Measurements from ENCODE around the gene PRDM16.

Gene PRDM16

DNA sequence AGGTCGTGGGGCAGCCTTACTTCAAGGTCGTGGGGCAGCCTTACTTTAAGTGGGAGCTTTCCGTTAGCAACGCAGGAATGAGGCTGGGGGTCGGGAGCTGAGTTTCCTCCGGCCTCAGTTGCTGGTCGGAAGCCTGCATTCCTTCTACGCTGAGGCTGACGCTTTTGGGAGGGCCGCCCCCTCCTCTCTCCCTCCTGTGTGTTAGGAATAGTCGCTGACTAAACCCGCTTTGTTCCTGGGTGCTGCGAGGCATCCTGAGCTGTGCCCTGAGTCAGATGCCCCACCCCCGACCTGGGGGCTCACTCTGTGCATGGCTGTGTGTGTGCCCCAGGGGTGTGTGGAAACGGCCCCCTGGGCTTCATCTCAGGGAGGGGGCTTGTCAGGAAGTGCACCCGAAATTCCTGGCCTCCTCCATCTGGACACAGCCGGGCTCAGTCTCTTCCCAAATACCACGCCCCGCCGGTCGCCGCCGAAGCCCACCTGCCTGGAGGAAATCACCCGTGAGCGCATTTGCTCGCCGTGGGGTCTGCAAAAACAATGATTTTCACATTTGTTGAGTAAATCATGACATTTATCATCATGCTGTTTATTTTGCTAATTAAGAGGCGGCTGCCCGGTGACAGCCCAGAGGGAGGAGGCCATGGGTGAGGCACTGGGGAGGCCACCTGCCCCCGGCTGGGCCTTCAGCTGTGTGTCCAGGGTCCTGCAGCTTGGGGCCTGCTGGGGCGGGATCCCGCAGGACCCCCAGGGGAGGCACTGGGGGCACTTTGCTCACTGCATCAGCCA, 121.4 kb downstream of the PRDM16 start:
- no peak for DNase-seq

DNA sequence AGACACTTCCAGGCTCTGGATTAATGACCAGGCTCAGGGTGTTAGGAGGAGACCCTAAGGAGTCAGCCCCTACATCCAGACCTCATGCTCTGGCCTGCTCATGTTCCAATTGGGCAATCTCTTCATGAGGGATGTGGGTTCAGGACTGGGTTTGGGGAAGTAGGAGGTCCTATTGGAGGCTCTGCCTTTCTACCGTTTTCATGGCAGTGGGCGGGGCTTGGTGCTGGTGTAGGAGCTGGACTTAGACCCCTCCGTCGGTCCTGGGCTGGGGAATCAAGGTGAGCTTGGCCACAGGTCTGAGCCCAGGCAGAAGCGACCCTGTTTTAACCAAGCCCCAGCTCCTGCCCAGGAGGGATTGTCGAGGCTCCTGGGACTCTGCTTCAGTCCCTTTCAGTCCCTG, 123.4 kb downstream of the PRDM16 start:
- DNase-seq = no peak

DNA sequence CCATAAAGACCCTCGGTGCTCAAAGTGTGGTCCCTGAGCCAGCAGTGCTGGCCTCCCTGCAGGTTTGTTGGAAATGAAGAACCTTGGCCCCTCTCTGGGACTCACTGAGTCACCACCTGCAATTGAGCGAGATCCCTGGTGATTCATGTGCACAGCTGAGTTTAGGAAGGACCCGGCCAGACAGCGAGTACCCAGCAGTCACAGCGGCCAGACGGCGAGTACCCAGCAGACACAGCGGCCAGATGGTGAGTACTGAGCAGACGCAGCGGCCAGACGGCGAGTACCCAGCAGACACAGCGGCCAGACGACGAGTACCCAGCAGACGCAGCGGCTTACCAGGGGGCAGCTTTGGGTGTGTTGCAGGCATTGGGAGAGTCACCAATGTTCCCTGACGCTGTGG, 123.8 kb downstream of the PRDM16 start:
- DNase-seq = no peak

DNA sequence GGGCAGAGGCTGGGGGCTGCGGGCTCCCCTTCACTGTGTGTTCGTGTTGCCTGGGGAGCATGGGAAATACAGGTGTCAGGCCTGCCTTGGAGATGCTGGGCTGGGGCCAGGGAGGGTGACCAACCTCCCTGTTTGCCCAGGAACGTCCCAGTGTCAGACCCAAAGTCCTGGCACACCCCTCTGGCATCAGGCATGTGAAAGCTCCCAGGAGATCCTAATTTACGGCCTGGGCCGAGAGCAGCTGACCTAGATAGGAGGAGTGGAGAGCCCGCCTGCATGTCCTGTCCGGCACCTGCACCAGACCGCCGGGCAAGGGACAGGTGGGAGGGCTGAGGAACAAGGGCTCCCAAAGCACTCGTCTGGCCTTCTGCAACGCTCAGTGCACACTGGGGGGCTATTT, 124.8 kb downstream of the PRDM16 start:
- no peak for DNase-seq

DNA sequence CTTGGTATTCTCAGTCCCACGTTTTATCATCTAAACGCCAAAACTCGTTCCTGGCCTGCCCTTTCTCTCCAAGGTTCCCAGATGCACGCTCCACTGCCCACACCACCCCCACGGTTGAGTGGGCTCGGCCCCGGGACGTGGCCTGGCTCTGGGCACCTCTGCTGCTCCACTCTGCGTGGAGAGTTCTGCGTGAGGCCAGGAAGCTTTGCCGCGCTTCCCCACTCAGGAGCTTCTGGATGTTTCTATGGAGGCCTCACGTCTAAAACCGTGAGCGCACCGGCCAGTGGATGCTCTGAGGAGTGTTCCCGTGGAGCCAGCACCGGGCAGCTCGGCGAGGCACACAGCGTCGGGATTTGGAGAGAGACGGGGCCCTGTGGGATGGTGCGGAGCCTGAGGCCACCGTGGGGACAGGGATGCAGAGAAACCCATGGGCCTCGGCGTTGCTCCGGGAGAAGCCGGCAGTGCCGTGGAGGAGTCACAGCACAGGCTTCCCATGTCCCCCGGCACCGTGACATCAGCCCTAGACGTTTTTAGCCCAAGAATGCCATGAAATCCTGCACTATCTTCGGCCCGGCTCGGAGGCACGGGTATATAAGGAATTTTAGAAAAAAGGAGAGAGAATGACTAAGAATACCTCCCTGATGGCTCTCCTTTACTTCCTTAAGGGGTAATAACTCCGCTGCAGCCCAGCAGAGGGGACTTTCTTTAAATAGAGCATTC, 125.9 kb downstream of the PRDM16 start:
- DNase-seq = no peak

DNA sequence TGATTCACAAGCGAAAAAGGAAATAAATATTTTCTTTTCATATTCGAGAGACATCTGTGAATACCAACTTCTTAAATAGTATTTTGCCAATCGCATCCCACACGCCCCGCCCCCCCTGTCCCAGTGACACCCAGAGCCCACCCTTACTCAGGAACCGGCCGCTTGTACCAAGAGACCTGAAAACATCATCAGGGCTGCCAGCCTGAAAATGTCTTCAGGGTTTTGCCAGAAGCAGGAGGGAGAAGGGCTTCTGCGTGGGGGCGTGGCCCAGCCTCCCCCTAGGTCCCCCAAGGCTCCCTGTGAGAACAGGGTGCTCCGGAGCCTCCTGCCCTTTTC, 126.4 kb downstream of the PRDM16 start:
- DNase-seq = no peak

DNA sequence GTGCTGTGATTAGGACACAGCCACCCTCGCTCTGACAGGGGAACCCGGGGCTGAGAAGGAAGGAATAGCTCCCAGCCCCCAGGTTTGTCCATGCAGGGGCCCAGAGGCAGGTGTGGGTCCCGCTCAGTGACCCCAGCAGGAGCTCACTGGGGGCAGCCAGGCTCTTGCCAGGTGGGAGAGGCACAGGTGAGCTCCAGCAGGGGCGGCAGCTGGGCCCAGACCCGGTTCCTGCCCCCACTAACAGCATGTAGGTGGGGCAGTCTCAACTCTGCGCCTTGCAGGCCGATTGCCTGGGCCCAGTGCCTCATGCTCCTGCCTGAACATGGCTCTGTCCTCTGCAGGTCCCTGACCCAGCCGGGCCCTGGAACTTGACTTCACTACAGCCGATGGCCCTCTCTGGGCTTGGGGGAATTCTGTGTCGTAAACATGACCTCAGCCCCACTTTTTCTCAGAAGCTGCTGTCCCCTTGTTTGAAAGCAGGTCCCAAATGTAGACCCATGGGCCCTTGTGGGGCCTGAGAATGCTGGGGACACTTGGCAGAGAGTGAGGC, 127.0 kb downstream of the PRDM16 start:
- no peak for DNase-seq

DNA sequence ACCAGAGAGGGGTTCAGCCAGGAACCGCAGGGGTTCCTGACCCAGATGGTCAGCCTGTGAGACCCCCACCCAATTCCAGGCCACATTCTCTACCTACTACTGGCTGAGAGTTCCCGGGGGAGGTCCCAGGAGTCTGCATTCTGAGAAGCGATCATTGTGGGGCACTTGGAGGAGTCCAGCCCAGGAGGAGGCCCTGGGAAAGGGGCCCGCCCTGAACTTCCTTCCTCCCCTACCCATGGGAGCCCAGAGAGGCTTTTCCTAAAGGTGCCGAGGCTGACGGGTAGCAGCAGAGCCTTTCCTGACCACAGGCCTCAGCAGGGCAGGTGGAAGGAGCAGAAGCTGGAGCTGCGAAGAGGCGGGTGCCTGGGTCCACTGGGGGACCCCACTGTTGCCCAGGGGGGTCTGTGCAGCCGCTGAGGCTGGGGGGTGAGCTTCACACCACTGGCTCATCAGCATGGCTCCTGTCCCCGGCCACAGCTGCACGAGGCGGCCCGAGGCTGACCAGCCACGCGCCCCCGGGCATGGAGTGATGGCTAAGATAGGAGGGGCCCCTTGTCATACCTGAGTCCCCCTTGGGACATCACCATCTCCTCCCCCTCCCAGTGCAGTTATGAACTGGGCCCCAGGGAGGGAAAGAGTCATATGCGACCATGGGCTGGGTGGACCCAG, 127.7 kb downstream of the PRDM16 start:
- no peak for DNase-seq

DNA sequence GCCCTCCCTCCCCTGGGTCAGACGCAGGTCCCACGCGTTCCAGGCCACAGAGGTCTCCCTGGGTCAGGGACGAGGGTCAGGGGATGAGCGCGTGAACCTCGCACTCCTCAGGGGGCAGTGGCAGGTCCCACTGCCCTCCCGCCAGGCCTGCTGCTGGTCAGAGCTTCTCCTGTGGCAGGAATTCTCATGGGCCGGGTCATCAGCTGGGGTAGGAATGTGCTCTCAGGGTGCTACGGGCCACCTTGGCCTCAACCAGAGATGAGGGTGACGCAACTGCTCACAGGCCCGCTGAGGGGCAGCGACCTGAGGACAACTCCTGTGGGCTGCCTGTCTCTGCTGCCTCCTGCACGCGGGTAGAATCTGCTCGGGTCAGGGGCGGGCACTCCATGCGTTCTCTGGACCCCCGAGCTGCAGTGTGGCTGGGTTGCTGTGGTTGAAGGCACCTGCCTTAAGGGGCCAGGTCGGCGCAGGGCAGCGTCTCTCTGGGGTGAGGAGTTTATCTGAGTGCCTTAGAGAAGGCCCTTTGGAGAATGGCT, 128.8 kb downstream of the PRDM16 start:
- DNase-seq = no peak

DNA sequence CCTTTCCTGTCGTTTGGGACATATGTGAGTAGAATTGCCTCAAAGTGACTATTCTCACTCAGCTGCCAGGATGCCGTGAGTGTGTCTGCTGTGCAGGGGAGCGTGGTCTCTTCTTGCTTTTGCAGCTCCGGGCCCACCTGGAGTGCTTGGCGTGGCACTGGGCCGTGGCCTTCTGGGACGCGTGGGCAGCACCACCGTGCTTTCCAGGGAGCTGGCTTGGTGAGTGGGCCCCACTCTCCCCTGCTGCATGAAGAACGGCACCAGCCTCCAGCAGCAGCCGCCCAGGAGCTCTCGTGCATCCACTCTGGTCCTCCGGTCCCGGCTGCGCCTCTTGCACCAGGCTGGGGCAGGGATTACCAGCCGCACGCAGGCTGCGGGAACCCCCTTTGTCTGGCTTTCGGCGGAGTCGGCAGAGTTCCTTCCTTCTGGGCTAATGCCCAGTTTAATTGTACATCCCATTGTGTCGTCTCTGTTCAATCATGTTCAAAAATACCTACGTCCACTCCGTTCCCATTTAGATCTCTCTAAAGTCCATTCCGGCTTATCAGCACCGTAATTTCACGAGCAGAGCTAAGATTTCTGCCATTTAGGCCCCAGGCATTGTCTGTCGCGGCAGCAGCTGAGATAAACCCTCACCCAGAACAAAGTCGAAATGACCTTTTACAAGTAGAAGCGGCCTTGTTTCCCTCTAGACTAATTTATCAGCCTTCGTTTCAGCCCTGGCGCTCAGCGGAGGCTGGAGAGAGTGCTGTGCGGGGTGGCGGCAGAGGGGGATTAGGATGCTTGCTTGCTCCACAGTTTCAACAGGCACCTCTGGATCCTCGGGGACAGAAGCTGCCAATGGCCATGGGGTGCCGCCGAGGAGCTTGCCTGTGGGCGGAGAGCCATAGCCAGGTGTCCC, 129.6 kb downstream of the PRDM16 start:
- no peak for DNase-seq

DNA sequence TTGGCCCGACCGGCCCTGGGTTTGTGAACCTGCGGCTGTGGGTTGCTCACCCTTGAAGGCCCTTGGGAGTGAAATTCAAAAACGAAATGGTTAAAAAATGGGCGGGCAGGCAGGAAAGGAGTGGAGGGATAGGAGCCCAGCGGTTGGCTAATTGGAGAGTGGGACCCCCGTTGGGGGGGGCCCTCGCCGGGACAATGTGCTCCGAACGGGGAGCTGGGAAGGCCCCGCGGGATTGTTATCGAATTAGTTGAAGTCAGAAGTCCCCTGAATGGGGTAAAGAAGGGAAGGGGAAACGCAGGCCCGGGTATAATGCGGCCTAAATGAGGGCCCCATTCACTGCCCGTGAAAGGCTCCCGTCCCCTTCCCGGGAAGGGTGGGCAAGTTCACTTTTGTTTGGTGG, 135.7 kb downstream of the PRDM16 start:
- DNase-seq = no peak

DNA sequence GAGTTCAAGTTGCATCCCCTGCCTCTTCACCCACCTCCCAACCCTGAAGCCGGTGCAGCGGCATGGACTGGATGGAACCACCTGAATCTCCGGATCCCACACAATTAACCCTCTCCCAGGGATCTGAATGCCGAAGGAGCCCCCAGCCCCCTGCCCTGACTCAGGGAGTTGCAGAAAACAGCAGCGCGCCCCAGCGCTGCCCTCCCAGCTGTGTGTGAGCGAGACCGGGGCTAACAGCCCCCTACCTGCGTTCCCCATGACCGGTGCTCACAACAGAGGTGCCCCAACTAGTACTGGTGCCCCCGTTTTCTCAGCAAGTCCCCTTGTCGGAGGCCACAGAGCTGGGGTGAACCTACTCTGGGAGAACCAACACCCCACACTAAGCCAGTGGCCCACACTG, 136.8 kb downstream of the PRDM16 start:
- DNase-seq = no peak

DNA sequence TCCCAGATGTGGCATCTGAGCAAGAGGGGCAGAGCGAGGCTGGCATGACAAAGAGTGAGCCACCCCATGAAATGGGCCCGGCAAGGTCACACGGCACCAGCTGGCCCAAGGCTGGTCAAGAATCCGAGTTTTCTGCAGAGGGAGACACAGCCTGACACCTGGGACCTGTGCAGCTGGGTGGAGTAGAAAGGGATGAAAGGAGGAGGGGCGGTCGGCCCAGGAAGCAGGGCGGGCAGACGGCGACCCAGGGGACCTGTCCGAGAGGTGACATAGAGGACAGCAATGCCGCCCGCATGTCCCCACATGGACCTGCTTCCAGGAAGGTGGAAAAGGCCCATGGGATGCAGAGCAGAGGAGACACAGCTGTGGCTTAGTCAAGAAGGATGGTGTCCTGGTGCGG, 137.7 kb downstream of the PRDM16 start:
- no peak for DNase-seq

DNA sequence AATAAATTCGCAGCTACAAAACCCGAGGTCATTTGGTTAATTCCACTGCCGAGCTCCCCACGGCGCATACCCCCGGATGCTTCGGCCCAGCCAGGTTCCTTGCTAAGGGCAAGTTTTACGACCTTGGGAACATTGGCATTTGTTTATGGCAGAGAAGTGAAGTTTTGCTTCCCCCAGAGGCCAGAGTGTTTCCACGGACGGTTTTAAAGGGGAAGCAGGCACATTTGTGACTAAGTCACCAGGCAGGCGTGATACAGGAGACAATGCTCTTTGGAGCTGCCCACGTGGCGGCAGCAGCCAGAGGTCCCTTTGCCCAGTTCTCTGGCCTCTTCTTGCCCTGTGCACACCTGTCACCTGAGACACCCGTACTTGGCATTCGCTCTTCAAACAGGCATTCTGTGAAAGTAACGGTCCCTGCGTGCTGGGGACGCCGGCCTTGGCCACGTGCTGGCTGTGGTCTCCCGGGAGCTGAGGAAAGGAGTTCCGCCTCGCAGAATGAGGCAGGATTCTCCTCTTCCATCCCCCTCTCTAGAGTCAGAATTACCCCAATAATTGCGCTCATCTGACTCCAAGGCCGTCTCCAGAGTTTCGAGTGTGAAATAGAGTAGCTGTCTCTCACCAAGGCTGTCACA, 138.3 kb downstream of the PRDM16 start:
- no peak for DNase-seq

DNA sequence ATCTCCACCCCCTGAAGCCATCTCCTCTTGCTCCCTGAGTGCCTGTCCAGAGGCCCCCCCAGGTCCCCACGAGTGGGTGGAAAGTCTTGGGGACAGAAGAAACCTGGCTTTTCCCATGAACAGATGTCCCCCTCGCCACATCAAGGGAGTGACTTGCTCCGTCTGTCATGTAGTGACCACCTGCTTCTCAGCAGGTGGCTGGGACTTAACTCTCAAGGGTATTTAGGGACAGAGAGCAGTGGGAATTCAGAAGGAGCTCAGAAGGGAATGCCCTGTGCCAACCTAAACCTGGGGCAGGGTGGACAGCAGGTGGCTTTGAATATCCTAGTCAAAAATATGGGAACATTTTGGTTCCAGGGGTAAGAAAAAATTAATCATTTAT, 139.8 kb downstream of the PRDM16 start:
- no peak for DNase-seq

DNA sequence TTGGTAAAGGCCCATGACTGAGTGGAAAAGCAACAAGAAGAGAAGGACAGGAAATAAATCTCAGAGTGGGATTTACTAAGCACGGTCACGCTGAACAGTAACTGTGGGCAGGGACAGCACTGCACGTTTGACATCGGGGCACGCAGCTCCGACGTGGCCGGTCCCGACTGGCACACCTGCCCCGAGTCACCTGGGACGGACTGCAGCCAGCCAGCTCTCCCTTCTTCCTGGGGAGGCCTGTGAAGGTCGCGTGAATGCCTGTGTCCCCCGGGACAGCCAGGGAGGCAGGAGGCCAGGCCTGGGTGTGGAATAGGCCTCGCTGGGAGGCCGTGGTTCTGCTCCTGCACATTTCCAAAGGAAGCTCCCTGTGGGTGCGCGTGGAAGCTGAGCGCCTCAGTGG, 140.2 kb downstream of the PRDM16 start:
- no peak for DNase-seq

DNA sequence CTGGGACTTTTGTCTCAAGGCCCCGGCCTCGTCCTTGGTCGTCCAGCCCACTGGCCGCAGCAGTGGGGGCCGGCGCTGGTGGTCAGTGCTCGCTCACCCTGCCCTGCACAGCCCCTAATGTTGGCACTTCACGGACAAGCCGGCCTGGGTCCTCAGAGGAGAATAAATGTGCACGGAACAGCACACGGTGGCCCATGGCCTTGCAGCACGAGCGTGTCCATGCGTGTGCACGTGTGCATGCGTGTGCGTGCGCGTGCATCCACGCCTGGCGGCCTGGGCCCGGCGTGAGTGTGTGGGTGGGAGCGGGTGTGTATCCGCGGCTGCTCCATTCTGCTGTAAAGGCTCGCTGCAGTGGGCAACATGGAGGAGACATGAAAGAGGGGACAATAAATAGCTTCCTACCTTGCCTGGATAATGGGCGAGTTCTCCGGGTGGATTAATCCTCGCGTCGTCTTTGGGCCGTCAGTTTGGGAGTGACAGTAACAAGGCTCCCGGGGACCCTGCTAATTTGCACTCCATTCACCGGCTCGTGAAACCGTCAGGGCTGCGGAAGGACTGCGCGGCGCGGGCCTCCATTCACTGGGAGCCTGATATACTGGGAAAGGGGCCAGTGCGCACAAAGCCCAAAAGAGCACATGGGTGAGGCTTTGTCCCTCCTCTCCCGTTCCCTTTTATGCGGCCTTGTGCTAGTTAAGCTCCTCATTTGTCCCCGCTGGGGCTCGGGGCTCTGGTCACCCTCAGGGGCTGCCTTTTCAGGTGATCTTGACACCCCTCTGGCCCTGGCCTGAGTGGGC, 142.8 kb downstream of the PRDM16 start:
- DNase-seq = no peak

DNA sequence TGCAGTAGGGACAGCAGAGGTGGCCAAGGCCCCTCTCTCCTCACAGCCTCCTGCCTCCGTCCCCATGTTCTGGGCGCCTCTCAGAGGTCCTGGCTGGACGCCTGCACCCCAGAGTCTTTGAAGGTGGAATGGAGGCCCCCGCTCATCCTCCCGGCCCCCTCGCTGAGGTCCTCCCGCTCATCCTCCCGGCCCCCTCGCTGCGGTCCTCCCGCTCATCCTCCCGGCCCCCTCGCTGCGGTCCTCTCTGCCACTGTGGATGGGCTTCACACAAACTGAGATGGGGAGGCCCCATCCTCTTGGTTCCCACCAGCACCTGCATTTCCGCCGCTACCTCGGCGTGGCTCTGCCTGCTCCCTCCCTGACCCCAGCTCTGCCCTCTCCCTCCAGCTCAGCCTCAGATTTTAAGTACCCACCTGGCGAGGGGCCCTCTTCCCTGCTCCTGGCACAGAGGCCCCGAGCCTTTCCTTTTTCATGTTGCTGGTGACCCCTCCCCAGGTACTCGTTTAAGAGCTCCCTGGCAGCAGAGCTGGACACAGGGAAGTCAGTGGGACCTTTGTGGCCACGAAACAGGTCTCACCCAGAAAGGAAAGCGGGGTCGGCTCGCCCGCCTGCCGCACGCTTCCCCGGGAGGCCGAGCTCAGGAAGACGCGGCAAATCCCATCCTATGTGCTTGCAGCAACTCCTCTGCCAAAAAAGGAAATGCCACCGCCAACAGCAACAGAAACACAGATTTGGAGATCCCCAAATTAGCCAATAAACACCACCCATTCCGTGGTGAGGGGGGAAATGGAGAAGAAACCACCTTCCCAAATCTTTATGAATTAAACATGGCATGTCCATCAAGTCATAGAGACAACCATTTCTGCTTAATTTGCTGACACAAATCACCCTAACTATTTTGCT, 143.7 kb downstream of the PRDM16 start:
- DNase-seq = no peak

DNA sequence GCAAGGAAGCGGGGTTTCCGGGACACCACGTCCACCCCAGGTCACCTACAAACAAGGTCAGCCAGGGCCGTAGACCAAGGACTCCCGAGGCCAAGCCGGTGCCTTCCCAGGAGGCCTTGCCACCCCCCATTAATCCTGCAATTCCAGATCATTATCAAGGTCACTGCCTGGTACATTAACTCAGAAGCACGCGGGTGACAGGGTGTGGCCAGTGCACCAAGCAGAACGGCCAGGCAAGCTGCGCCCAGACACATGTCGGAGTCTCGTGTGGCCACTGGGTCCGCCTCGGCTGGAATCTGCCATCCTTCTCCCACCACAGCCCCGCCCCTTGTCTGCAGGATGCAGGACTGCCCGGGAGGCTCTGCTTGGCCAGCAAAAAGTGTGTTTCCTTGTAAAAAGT, 144.7 kb downstream of the PRDM16 start:
- DNase-seq = no peak

Measured in NK-92 treated with Interleukin-12 subunit alpha and Interleukin-12 subunit beta, amount 100 ng/mL, for 24 hours (cell line).